Prostate gland (tissue), 2 donors: ENCODE results near the gene SYDE2.

Experiments used
- CTCF ChIP-seq, 4 experiments: fragments of 200-600 bp in 2 of 4; fragments of 450-650 bp in 2 of 4; sonication (generic) in 2 of 4; IDR thresholded peaks; 1 replicate in 3 of 4; 2 replicates in 1 of 4; pipeline ENCODE4 v1.5.1; 2016 to 2019; ENCODE audit warnings: antibody characterized with exemption in 4 of 4, mild to moderate bottlenecking in 2 of 4, moderate library complexity in 2 of 4
- POLR2A ChIP-seq: fragments of 450-650 bp; IDR thresholded peaks from one replicate; pipeline ENCODE4 v1.6.1; 2016; ENCODE audit warnings: antibody characterized with exemption, mild to moderate bottlenecking
- POLR2AphosphoS5 ChIP-seq: sonication (generic); formaldehyde crosslinking; IDR thresholded peaks from one replicate; pipeline ENCODE4 v1.6.1; 2017; ENCODE audit warnings: antibody characterized with exemption

DNA sequence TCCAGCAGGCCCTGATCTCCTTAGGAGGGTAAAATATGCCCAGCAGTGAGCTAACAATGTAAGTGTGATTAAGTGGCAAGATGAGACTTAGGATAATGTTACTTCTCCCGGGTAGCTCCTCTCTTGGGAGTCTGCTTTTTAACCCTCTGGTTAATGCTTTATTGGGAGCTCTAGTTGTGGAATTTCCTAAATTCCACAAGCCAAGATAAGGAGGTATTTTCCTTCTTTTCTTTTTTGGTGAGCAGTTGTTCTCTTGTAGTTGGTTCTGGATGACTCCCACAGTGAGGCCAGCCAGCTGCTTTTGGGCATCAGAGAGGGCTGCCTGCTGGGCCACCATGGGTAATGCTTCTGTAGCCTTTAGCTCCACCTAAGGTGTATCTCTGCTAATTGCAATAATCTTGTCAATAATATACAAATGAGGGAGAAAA lies 39.4 kb upstream of the SYDE2 start:
- no peak for TF ChIP-seq CTCF (IDR thresholded peaks at IDR 0.05)
- no peak for TF ChIP-seq POLR2A
- no peak for TF ChIP-seq POLR2AphosphoS5
